Measurements from ENCODE around the gene MYOF. TPM values are rescaled to one million over a fixed set of nuclear protein-coding genes. Genes with fewer than 3 reads are reported as not detected.
A peak's percentile ranks its signal among the peaks of the same experiment; 100 is the strongest.

The MYOF gene
- total and polyA plus RNA-seq, 3 experiments from 2014 or later: 57.0 to 62.8 TPM; not detected in 1

DNA sequence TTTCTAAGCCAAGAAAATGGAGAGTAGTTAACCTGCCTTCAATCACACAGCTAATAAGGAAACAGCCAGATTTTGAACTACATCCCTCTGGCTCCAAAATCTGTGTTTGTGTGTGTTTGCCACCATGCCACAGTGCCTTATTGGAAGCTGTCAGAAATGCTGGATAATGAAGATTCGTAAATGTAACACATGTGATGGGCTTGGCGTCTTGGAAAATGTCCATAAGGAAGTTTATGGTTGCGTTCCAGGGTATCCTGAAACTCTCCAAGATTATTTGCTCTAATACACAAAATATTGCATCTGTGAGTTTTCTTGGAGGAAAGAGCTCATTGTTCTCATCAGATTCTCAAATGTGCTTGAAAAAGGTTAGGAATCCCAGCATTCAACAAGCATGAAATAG lies 22.7 kb downstream of the MYOF start:
- H3K36me3 Mint-ChIP-seq: no peaks in the 10 kb centered on the region
- Histone ChIP-seq H3K4me3 (ENCODE audit: low read length) (no peak overlapping the region), H3K27me3 (ENCODE audit: insufficient read depth, low read length, poor library complexity, severe bottlenecking) (no peaks in the 10 kb centered on the region), H3K36me3 (ENCODE audit: insufficient read depth, low read length) (no peaks in the 10 kb centered on the region), H3K9me3 (ENCODE audit: low read length) (no peaks in the 10 kb centered on the region), H3K4me1 (ENCODE audit: insufficient read depth, low read length) (no peaks in the 10 kb centered on the region), H3K27ac (ENCODE audit: low read depth, low read length) (no peak overlapping the region)
- no peak overlapping the region for H3K27ac Mint-ChIP-seq
- peaks cover 5 to 11% (median 9%) of the 10 kb centered on the region in 3 donors for H3K4me1 Mint-ChIP-seq
- ChIA-PET POLR2A (no interaction called here), CTCF (interaction anchor here (1.7 kb wide), 1 partner anchor 23 kb away, joined by 5 read pairs; the partner anchor contains the start of gene MYOF)
- no peak overlapping the region for H3K4me3 Mint-ChIP-seq
- H3K27me3 Mint-ChIP-seq: peaks cover 6 to 8% of the 10 kb centered on the region in 2 donors
- H3K9me3 Mint-ChIP-seq: no peaks in the 10 kb centered on the region
- no peak for DNase-seq

DNA sequence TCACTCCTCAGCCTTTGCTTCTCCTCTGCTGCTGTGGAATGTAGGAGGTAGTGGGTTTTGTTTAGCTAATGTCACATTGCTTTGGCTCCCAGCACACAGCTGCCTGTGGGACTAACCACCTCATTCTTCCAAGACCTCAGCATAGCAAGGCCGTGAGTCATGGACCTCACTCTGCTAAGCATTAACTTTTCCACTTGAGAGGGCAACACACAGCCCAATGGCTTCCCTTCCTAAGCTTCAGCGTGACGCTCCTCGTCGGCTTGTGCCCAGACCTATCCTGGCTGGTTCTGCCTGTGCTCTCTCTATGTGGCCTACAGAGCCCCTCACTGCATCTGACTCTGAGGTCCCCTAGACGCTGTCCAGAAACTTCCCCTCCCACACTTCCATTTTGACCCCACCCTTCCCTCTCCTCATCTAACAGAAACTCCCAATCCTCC lies 23.3 kb downstream of the MYOF start:
- Mint-ChIP-seq H3K4me3 (no peak overlapping the region), H3K27me3 (peaks cover 6 to 8% of the 10 kb centered on the region in 2 donors), H3K36me3 (no peaks in the 10 kb centered on the region), H3K9me3 (no peaks in the 10 kb centered on the region), H3K4me1 (peaks cover 5 to 11% (median 9%) of the 10 kb centered on the region in 3 donors), H3K27ac (no peak overlapping the region)
- Histone ChIP-seq H3K36me3 (ENCODE audit: insufficient read depth, low read length) (no peaks in the 10 kb centered on the region), H3K27ac (ENCODE audit: low read depth, low read length) (no peak overlapping the region), H3K9me3 (ENCODE audit: low read length) (no peaks in the 10 kb centered on the region), H3K27me3 (ENCODE audit: insufficient read depth, low read length, poor library complexity, severe bottlenecking) (no peaks in the 10 kb centered on the region), H3K4me1 (ENCODE audit: insufficient read depth, low read length) (no peaks in the 10 kb centered on the region), H3K4me3 (ENCODE audit: low read length) (no peak overlapping the region)
- ChIA-PET CTCF (interaction anchor here (1.7 kb wide), 1 partner anchor 24 kb away, joined by 5 read pairs; the partner anchor contains the start of gene MYOF), POLR2A (no interaction called here)
- DNase-seq: no peak

DNA sequence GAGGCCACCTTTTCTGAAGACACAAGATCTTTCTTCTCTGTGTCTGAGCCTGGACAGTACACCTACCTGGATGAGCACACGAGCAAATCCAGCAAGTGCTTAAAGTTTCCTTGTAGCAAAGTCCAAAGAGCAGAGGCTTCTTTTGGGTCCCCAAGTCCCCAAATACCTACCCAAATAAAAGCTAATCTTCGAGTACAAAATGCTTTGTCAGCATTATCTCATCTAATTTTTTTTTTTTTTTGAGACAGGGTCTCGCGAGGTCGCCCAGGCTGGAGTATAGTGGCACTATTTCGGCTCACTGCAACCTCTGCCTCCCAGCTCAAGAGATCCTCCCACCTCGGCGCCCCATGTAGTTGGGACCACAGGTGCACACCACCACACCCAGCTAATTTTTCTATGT lies 24.6 kb downstream of the MYOF start:
- H3K27ac Mint-ChIP-seq: no peak overlapping the region
- Histone ChIP-seq H3K4me1 (ENCODE audit: insufficient read depth, low read length) (no peaks in the 10 kb centered on the region), H3K27me3 (ENCODE audit: insufficient read depth, low read length, poor library complexity, severe bottlenecking) (no peaks in the 10 kb centered on the region), H3K9me3 (ENCODE audit: low read length) (no peaks in the 10 kb centered on the region), H3K27ac (ENCODE audit: low read depth, low read length) (no peak overlapping the region), H3K4me3 (ENCODE audit: low read length) (no peak overlapping the region), H3K36me3 (ENCODE audit: insufficient read depth, low read length) (no peaks in the 10 kb centered on the region)
- H3K4me1 Mint-ChIP-seq: peaks cover 0 to 7% (median 3%) of the 10 kb centered on the region in 3 donors
- no peaks in the 10 kb centered on the region for H3K36me3 Mint-ChIP-seq
- POLR2A ChIA-PET: no interaction called here
- no peak overlapping the region for H3K4me3 Mint-ChIP-seq
- CTCF ChIA-PET: interaction anchor here (1.2 to 1.5 kb wide), 2 partner anchors 16 to 25 kb away, joined by 3 to 4 read pairs; no protein-coding TSS in a partner anchor
- H3K27me3 Mint-ChIP-seq: peaks cover 6 to 8% of the 10 kb centered on the region in 2 donors
- no peak for DNase-seq
- no peaks in the 10 kb centered on the region for H3K9me3 Mint-ChIP-seq

DNA sequence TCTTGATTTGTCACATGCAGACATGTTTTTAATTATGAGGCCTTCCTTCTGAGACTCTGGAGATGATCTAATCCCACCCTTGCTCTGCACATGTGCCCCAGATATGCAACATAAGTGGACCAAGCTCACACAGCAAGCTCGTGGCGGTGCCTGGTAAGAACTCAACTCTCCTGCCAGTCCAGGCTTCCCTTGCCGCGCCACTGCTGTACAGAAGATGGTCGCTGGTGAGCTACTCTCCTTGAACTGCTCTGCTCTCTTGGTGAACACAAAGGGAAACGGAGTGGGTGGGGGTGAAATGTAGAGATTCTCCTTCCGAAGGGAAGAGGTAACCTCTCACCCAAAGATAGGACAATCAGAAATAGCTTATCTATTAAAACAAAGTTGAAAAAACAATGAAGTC lies 25.7 kb downstream of the MYOF start:
- Histone ChIP-seq H3K4me3 (ENCODE audit: low read length) (no peak overlapping the region), H3K4me1 (ENCODE audit: insufficient read depth, low read length) (no peaks in the 10 kb centered on the region), H3K9me3 (ENCODE audit: low read length) (no peaks in the 10 kb centered on the region), H3K36me3 (ENCODE audit: insufficient read depth, low read length) (no peaks in the 10 kb centered on the region), H3K27ac (ENCODE audit: low read depth, low read length) (no peak overlapping the region), H3K27me3 (ENCODE audit: insufficient read depth, low read length, poor library complexity, severe bottlenecking) (no peaks in the 10 kb centered on the region)
- ChIA-PET CTCF (interaction anchor here (1.2 to 1.6 kb wide), 3 partner anchors 12 to 26 kb away, joined by 3 to 4 read pairs (median 3); no protein-coding TSS in a partner anchor), POLR2A (no interaction called here)
- Mint-ChIP-seq H3K4me1 (peaks cover 6 to 10% (median 7%) of the 10 kb centered on the region in 3 donors), H3K27ac (peak overlapping the region in 1 of 8 donors; percentile 34), H3K9me3 (no peaks in the 10 kb centered on the region), H3K36me3 (no peaks in the 10 kb centered on the region), H3K27me3 (peaks cover 6 to 8% of the 10 kb centered on the region in 2 donors), H3K4me3 (no peak overlapping the region)
- DNase-seq: no peak

DNA sequence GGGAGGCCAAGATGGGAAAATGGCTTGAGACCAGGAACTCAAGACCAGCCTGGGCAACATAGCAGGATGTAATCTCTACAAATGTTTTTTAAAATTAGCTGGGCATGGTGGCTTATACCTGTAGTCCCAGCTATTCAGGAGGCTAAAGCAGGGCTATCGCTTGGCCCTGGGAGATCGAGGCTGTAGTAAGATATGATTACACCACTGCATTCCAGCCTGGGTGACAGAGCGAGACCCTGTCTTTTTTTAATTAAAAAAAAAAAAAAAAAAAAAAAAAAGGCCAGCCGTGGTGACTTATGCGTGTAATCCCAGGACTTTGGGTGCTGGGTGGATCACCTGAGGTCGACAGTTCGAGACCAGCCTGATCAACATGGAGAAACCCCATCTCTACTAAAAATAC lies 27.4 kb downstream of the MYOF start:
- Mint-ChIP-seq H3K9me3 (no peaks in the 10 kb centered on the region), H3K4me3 (peak overlapping the region in 1 of 7 donors; percentile 63), H3K36me3 (no peaks in the 10 kb centered on the region), H3K27ac (no peak overlapping the region), H3K4me1 (peaks cover 5 to 7% (median 6%) of the 10 kb centered on the region in 3 donors), H3K27me3 (peaks cover 6 to 8% of the 10 kb centered on the region in 2 donors)
- Histone ChIP-seq H3K36me3 (ENCODE audit: insufficient read depth, low read length) (no peaks in the 10 kb centered on the region), H3K9me3 (ENCODE audit: low read length) (no peaks in the 10 kb centered on the region), H3K27me3 (ENCODE audit: insufficient read depth, low read length, poor library complexity, severe bottlenecking) (no peaks in the 10 kb centered on the region), H3K27ac (ENCODE audit: low read depth, low read length) (no peak overlapping the region), H3K4me3 (ENCODE audit: low read length) (no peak overlapping the region), H3K4me1 (ENCODE audit: insufficient read depth, low read length) (no peaks in the 10 kb centered on the region)
- ChIA-PET CTCF (interaction anchor here (0.6 to 2.0 kb wide), 2 partner anchors 21 to 27 kb away, joined by 4 to 5 read pairs; partner anchors contain the start of gene MYOF), POLR2A (no interaction called here)
- no peak for DNase-seq

- POLR2A ChIA-PET: no interaction called here
These were observed 28.0 kb downstream of the MYOF start for GRCh38 chr10:93454146-93454545.

GRCh38 chr10:93452143-93452542 lies 30.0 kb downstream of the MYOF start:
- no peak for DNase-seq
- no peak overlapping the region for H3K27ac ChIP-seq (ENCODE audit: low read depth, low read length)
- CTCF ChIA-PET: no interaction called here
- Mint-ChIP-seq H3K27ac (no peak overlapping the region), H3K27me3 (peaks cover 5 to 6% of the 10 kb centered on the region in 2 donors), H3K4me1 (peaks cover 5 to 7% (median 6%) of the 10 kb centered on the region in 3 donors), H3K4me3 (no peak overlapping the region), H3K9me3 (no peaks in the 10 kb centered on the region), H3K36me3 (no peaks in the 10 kb centered on the region)
- H3K9me3 ChIP-seq (ENCODE audit: low read length): no peaks in the 10 kb centered on the region
- H3K36me3 ChIP-seq (ENCODE audit: insufficient read depth, low read length): no peaks in the 10 kb centered on the region
- POLR2A ChIA-PET: no interaction called here
- H3K4me1 ChIP-seq (ENCODE audit: insufficient read depth, low read length): no peaks in the 10 kb centered on the region
- H3K27me3 ChIP-seq (ENCODE audit: insufficient read depth, low read length, poor library complexity, severe bottlenecking): no peaks in the 10 kb centered on the region
- H3K4me3 ChIP-seq (ENCODE audit: low read length): no peak overlapping the region

More at GRCh38 chr10:93454146-93454545, 28.0 kb downstream of the MYOF start:
- peaks cover 6 to 8% of the 10 kb centered on the region in 2 donors for H3K27me3 Mint-ChIP-seq
- H3K4me1 ChIP-seq (ENCODE audit: insufficient read depth, low read length): no peaks in the 10 kb centered on the region
- H3K9me3 Mint-ChIP-seq: no peaks in the 10 kb centered on the region
- no peak overlapping the region for H3K27ac ChIP-seq (ENCODE audit: low read depth, low read length)
- H3K4me3 Mint-ChIP-seq: no peak overlapping the region
- no peak overlapping the region for H3K4me3 ChIP-seq (ENCODE audit: low read length)
- DNase-seq: no peak
- no peaks in the 10 kb centered on the region for H3K36me3 Mint-ChIP-seq
- no peaks in the 10 kb centered on the region for H3K36me3 ChIP-seq (ENCODE audit: insufficient read depth, low read length)
- H3K4me1 Mint-ChIP-seq: peaks cover 5 to 7% (median 6%) of the 10 kb centered on the region in 3 donors
- no peaks in the 10 kb centered on the region for H3K27me3 ChIP-seq (ENCODE audit: insufficient read depth, low read length, poor library complexity, severe bottlenecking)
- CTCF ChIA-PET: interaction anchor here (0.6 to 2.0 kb wide), 2 partner anchors 21 to 28 kb away, joined by 4 to 5 read pairs; partner anchors contain the start of gene MYOF
- H3K27ac Mint-ChIP-seq: no peak overlapping the region
- no peaks in the 10 kb centered on the region for H3K9me3 ChIP-seq (ENCODE audit: low read length)

- Mint-ChIP-seq H3K4me3 (no peak overlapping the region), H3K27ac (peak overlapping the region in 1 of 8 donors; percentile 42), H3K4me1 (peaks cover 5 to 7% (median 6%) of the 10 kb centered on the region in 3 donors), H3K27me3 (peaks cover 0 to 2% of the 10 kb centered on the region in 2 donors), H3K9me3 (no peaks in the 10 kb centered on the region), H3K36me3 (no peaks in the 10 kb centered on the region)
- Histone ChIP-seq H3K4me3 (ENCODE audit: low read length) (no peak overlapping the region), H3K9me3 (ENCODE audit: low read length) (no peaks in the 10 kb centered on the region), H3K27me3 (ENCODE audit: insufficient read depth, low read length, poor library complexity, severe bottlenecking) (no peaks in the 10 kb centered on the region), H3K27ac (ENCODE audit: low read depth, low read length) (no peak overlapping the region), H3K36me3 (ENCODE audit: insufficient read depth, low read length) (no peaks in the 10 kb centered on the region), H3K4me1 (ENCODE audit: insufficient read depth, low read length) (no peaks in the 10 kb centered on the region)
- ChIA-PET CTCF (no interaction called here), POLR2A (no interaction called here)
- DNase-seq: no peak
These were observed 30.7 kb downstream of the MYOF start for GRCh38 chr10:93451244-93451947.

Data from CD8-positive, alpha-beta memory T cell (primary cell).